Measurements from ENCODE around the gene OR2T33. TPM values are rescaled to one million over a fixed set of nuclear protein-coding genes. Genes with fewer than 3 reads are reported as not detected.

Gene OR2T33
- total and polyA plus RNA-seq, 9 of the 15 experiments (the other 6 are each of a cell fraction or from before 2014, with no cell fraction given): 0.06 to 0.41 (median 0.27) TPM; not detected in 6

DNA sequence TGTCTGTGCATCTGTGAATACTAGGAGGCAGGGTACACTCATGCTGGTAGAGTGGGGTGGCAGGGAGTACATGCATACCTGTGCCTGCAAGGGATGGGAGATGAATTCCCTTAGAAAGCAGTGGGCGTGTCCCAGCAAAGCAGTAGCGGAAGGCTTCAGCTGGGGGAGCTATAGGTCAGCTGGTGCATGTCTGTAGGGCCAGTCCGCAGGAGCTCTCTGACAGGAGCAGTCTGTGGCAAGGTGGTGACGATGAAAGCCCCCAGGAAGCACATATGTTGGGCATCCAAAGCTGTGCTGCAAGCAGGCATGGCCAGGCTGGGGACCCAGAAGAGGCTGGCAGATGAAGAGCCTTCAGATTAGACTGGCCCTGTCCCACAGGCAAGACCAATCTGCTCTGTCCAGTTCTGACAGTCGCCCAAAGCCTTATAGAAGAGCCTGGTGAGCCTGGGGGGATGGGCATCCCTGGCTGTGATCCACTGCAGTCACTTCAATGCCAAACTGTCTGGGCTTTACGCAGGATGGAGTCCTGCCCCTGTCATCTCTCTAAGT is 48.3 kb downstream of the OR2T33 start:
- H3K36me3 ChIP-seq (ENCODE audit: control insufficient read depth, insufficient read depth, low read length): no peaks in the 10 kb centered on the region
- ATAC-seq (no peak), FAIRE-seq (no peak), DNase-seq (ENCODE audit: extremely low read depth in 1 of 4, low spot score in 3 of 4) (no peak)
- no peaks in the 10 kb centered on the region for H3K4me1 ChIP-seq (replicated peaks in 1 of 2; ENCODE audit: control insufficient read depth in 2 of 2, insufficient read depth in 2 of 2, low read length in 2 of 2)
- TF ChIP-seq ZNF197 (CRISPR knock-in tag; IDR thresholded peaks at IDR 0.05; ENCODE audit: low read depth) (no peak), SIN3B (IDR thresholded peaks at IDR 0.05; ENCODE audit: low read depth) (no peak), ARID2 (IDR thresholded peaks at IDR 0.05) (no peak), SIRT6 (IDR thresholded peaks at IDR 0.05; ENCODE audit: low read depth, low read length) (no peak), STAG1 (CRISPR knock-in tag; IDR thresholded peaks at IDR 0.05; ENCODE audit: borderline replicate concordance) (no peak), ZFP30 (CRISPR knock-in tag; IDR thresholded peaks at IDR 0.05; ENCODE audit: borderline replicate concordance) (no peak), DLX4 (CRISPR knock-in tag; IDR thresholded peaks at IDR 0.05) (no peak), ZC3H8 (IDR thresholded peaks at IDR 0.05) (no peak), KLF10 (CRISPR knock-in tag; IDR thresholded peaks at IDR 0.05) (no peak), FOXA1 (IDR thresholded peaks at IDR 0.05; ENCODE audit: borderline replicate concordance) (no peak), ZNF277 (CRISPR knock-in tag; IDR thresholded peaks at IDR 0.05; ENCODE audit: borderline replicate concordance) (no peak), MCM3 (IDR thresholded peaks at IDR 0.05) (no peak), ZBTB34 (CRISPR knock-in tag; IDR thresholded peaks at IDR 0.05) (no peak)
- TF ChIP-seq, protein P1, sequence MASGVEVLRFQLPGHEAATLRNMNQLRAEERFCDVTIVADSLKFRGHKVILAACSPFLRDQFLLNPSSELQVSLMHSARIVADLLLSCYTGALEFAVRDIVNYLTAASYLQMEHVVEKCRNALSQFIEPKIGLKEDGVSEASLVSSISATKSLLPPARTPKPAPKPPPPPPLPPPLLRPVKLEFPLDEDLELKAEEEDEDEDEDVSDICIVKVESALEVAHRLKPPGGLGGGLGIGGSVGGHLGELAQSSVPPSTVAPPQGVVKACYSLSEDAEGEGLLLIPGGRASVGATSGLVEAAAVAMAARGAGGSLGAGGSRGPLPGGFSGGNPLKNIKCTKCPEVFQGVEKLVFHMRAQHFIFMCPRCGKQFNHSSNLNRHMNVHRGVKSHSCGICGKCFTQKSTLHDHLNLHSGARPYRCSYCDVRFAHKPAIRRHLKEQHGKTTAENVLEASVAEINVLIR (CRISPR knock-in tag; IDR thresholded peaks at IDR 0.05): no peak
- H3K27ac ChIP-seq (ENCODE audit: extremely low read depth, low read depth, low read length): no peak overlapping the region
- no peak overlapping the region for H3K4me2 ChIP-seq (ENCODE audit: insufficient read depth, low read length)
- no peaks in the 10 kb centered on the region for H4K20me1 ChIP-seq (replicated peaks; ENCODE audit: control insufficient read depth, insufficient read depth, low read length)
- no peak overlapping the region for H3K4me3 ChIP-seq
- 0% methylated on average over 6 of the region's 6 CpGs for WGBS (ENCODE audit: insufficient coverage, low coverage, missing lambda C conversion rate)
- CTCF ChIA-PET (ENCODE audit: low intra/inter-chr PET ratio): no interaction called here
- in situ Hi-C loops (cut with MboI): no loop called here
- POLR2A ChIA-PET: no interaction called here
- BruUV-seq (replicated peaks): no TSS peak
- intact Hi-C loops (cut with micrococcal nuclease): no loop called here
- H2AFZ ChIP-seq (ENCODE audit: low read depth, low read length): no peak overlapping the region
- H3K79me2 ChIP-seq (ENCODE audit: control insufficient read depth, insufficient read depth, low read length): no peaks in the 10 kb centered on the region
- H3K9ac ChIP-seq (ENCODE audit: insufficient read depth in 1 of 2, low read depth in 2 of 2, low read length in 2 of 2): no peak overlapping the region
- H3K9me1 ChIP-seq (ENCODE audit: control insufficient read depth, insufficient read depth, low read length): no peaks in the 10 kb centered on the region
- peaks cover 4% of the 10 kb centered on the region; the same call in 1 of the 2 replicates for H3K9me3 ChIP-seq (replicated peaks; ENCODE audit: control insufficient read depth, insufficient read depth, low read depth, low read length)
- no peaks in the 10 kb centered on the region for H3K27me3 ChIP-seq (ENCODE audit: control insufficient read depth in 2 of 2, insufficient read depth in 2 of 2, low read length in 2 of 2)

Data from K562 (cell line).